Stimulated activated naive B cell treated with anti-CD40 and anti-IgM and Interleukin-4, amounts not matched to agents 10 μg/mL and 1 μg/mL and 100 μg/mL, for 72 hours (primary cell): Measurements from ENCODE around the gene ABCB4.
A peak's percentile ranks its signal among the peaks of the same experiment; 100 is the strongest.

Experiments
- ATAC-seq, 2 donors: fragments of 150-1000 bp; cut with Tn5 transposase; replicated peaks; 2 replicates each; pipeline ENCODE4 v1.10.0; 2021; ENCODE audit warnings: moderate library complexity in 1 of 2
- DNase-seq: peaks from one replicate; pipeline ENCODE4 v3.0.0; 2021
- H3K27ac Mint-ChIP-seq: one replicate; pipeline ENCODE4 v1.8.0; 2022; ENCODE audit warnings: mild to moderate bottlenecking, mixed read lengths
- H3K27me3 Mint-ChIP-seq, 2 donors: one replicate each; pipeline ENCODE4 v1.8.0; 2022; ENCODE audit warnings: mixed read lengths in 2 of 2
- H3K36me3 Mint-ChIP-seq, 2 donors: one replicate each; pipeline ENCODE4 v1.8.0; 2022; ENCODE audit warnings: mixed read lengths in 2 of 2, mild to moderate bottlenecking in 1 of 2
- H3K4me1 Mint-ChIP-seq, 2 donors: one replicate each; pipeline ENCODE4 v1.8.0; 2022; ENCODE audit warnings: mixed read lengths in 2 of 2, mild to moderate bottlenecking in 1 of 2
- H3K4me3 Mint-ChIP-seq, 2 donors: one replicate each; pipeline ENCODE4 v1.8.0; 2022; ENCODE audit warnings: mild to moderate bottlenecking in 2 of 2, mixed read lengths in 2 of 2, moderate library complexity in 1 of 2
- H3K9me3 Mint-ChIP-seq, 2 donors: one replicate each; pipeline ENCODE4 v1.8.0; 2022; ENCODE audit warnings: mixed read lengths in 2 of 2, mild to moderate bottlenecking in 1 of 2

ABCB4 gene

DNA sequence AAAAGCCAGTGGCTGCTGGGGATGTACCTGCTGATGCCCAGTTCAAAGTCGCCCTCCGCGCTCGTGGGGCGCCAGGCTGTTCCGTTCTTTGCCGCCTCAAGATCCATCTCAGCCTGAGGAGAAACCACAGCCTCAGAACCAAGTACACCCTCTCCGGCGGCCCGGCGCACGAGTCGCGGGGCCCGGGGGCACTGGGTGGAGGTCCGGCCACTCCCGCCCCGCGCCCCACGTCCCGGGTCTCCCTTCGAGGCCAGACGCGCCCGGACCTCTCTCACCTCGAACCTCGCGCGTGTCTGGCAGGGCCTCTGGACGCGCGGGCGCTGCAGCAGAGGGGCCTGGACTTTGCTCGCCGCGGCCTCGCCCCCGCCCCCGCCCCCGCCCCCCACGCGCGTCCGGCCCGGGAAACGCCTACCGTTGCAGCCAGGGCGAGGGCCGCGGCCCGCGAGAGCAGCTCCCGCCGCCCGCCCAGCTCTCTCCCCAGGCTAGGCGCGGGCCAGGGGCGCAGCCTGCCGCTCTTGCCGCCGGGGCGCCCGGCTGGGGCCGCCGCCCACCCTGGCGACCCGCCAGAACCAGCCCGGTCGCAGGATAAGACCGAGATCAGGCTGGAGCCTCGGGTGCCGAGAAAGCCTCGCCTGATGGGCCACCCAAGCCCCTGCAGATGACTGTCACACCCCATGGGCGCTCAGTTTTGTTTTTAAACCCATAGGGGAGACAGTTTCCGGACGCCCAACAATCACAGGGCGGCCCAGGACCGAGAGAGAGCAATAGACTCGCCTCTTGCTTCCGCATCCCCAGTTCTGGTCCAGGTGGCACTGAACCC is at the start of gene ABCB4:
Gene ABCB4, minus strand, starts transcription at position 322 of the 820 bp plus-strand sequence. Its CDS starts 215 bp downstream, at position 107.
- Mint-ChIP-seq H3K27ac (peak within 1 kb of the TSS; percentile 97), H3K36me3 (peaks cover 0 to 9% of the 10 kb centered on the region in 2 donors), H3K4me1 (peaks cover 24 to 27% of the 10 kb centered on the region in 2 donors), H3K4me3 (peak within 1 kb of the TSS; percentile 86 to 87), H3K9me3 (no peaks in the 10 kb centered on the region), H3K27me3 (no peaks in the 10 kb centered on the region)
- DNase-seq: peak; percentile 35
- ATAC-seq: peak; percentile 14 to 15

DNA sequence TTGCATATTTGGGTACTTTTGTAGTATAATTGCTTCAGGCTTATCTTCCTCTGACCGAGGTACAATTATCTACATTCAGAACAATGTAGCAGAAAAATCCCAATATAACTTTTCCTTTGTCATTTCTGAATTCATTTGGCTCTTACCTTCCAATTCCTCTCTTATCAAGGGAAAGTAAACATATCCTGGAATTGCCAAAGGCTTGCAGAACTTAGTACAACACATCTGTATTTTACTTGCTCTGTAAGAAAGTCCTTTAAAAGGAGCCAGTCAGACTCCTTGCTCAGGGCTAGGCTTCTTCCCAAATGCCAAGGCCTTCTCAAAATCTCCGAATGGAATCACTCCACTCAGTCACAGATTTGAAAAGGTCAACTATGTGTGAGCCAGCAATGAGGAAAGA is 43.3 kb upstream of the ABCB4 start:
- Mint-ChIP-seq H3K27ac (no peak overlapping the region), H3K4me1 (no peaks in the 10 kb centered on the region), H3K4me3 (no peak overlapping the region), H3K36me3 (peaks cover 0 to 21% of the 10 kb centered on the region in 2 donors), H3K27me3 (no peaks in the 10 kb centered on the region), H3K9me3 (no peaks in the 10 kb centered on the region)
- DNase-seq (no peak), ATAC-seq (no peak)

DNA sequence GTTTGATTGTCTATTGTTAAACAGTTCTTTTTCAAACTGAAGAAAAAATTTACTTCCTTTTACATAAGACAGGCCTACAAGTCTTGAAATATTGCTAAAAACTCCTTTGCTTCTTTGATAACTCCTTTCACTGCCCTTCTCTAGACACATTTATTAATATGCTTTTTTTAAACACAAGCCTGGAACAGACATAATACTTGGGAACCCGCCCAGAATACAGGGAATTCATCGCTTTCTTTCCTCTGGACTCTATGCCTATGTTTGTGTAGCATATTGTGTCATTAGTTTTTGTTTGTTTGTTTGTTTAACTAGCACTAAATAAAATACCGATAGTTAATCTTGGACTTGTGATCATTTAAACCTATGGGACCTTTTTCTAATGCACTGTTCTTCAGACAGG is 42.4 kb upstream of the ABCB4 start:
- peaks cover 0 to 25% of the 10 kb centered on the region in 2 donors for H3K36me3 Mint-ChIP-seq
- no peaks in the 10 kb centered on the region for H3K27me3 Mint-ChIP-seq
- no peak for ATAC-seq
- no peak overlapping the region for H3K27ac Mint-ChIP-seq
- no peak for DNase-seq
- no peaks in the 10 kb centered on the region for H3K9me3 Mint-ChIP-seq
- no peak overlapping the region for H3K4me3 Mint-ChIP-seq
- no peaks in the 10 kb centered on the region for H3K4me1 Mint-ChIP-seq

DNA sequence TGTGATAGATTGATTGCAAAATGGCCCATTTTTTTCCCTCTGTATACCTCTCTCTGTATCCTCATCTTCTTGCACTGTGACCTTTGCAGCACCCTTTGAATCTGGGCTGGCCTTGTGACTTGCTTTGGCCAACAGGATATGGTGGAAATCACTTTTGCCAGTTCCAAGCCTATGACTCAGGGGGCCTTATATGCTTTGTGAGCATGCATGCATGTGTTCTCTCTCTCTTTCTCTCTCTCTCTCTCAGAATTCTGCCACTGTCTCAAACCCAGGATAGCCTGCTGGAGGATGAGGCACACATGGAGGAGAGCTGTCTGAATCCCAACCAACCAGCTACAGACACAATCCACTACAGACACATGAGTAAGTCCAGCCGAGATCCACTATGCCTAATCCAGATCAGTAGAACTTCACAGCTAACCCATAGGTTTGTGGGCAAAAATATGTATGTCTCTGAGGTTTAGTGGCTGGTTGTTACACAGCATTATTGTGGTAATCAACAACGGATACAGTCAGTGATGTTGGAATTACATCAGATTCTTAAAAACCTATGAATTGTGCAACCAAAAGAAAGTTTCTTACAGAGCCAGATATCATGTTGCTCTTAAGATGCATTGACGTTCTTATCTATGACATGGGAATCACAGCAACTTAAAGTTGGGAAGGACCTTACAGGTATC is 41.8 kb upstream of the ABCB4 start:
- no peak overlapping the region for H3K27ac Mint-ChIP-seq
- no peak overlapping the region for H3K4me3 Mint-ChIP-seq
- no peak for ATAC-seq
- no peaks in the 10 kb centered on the region for H3K27me3 Mint-ChIP-seq
- DNase-seq: no peak
- peaks cover 0 to 25% of the 10 kb centered on the region in 2 donors for H3K36me3 Mint-ChIP-seq
- no peaks in the 10 kb centered on the region for H3K9me3 Mint-ChIP-seq
- H3K4me1 Mint-ChIP-seq: no peaks in the 10 kb centered on the region

DNA sequence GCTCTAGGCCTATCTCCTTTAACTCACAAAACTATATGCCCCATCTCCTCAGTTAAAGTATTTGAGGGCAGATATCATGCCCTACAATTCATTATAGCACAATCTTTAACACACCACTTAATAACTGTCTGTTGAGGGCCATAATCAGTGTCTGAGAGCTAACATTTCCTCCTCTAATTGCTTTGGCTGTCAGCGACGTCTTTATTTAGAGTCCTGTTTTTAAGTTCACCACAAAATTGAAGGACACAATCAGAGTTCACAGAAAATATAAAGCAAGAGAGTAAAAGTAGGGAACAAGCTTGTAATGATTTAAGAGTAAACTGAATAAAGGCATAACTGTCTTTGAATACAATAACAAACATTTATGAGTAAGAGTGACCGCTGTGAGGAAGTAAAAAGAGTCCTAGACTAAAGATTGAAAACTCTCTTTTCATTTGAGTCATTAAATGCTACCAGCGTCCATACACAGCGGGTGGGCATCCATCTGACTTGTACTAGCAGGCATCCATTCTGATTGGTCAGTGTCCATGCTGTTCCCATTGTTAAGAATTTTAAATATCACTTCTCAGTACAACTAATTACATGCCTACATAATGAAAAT is 38.4 kb upstream of the ABCB4 start:
- no peaks in the 10 kb centered on the region for H3K9me3 Mint-ChIP-seq
- no peak overlapping the region for H3K27ac Mint-ChIP-seq
- H3K36me3 Mint-ChIP-seq: peaks cover 3 to 13% of the 10 kb centered on the region in 2 donors
- H3K27me3 Mint-ChIP-seq: no peaks in the 10 kb centered on the region
- DNase-seq (no peak), ATAC-seq (no peak)
- H3K4me3 Mint-ChIP-seq: no peak overlapping the region
- peaks cover 0 to 10% of the 10 kb centered on the region in 2 donors for H3K4me1 Mint-ChIP-seq

DNA sequence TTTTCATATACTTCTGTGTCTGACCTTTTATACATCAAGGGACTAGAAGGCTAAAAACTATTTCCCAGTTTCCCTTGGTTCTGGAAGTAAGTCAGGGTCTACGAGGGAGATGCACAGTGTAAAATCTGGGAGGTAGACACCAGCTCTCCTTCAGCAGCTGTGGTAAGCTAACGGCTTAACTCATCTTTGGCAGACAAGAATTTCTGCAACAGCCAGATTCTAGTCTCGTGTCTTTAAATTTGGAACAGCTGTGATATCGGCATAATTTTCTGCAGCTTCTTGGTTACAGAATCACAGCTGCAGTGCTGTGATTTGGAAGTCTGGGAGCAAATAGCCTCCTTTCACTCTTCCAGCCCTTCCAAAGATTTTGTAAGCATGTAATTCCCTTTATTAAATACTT is 37.4 kb upstream of the ABCB4 start:
- no peaks in the 10 kb centered on the region for H3K27me3 Mint-ChIP-seq
- no peaks in the 10 kb centered on the region for H3K9me3 Mint-ChIP-seq
- H3K4me1 Mint-ChIP-seq: peaks cover 6 to 13% of the 10 kb centered on the region in 2 donors
- no peak for DNase-seq
- H3K36me3 Mint-ChIP-seq: peaks cover 3 to 13% of the 10 kb centered on the region in 2 donors
- no peak overlapping the region for H3K27ac Mint-ChIP-seq
- ATAC-seq: no peak
- no peak overlapping the region for H3K4me3 Mint-ChIP-seq

DNA sequence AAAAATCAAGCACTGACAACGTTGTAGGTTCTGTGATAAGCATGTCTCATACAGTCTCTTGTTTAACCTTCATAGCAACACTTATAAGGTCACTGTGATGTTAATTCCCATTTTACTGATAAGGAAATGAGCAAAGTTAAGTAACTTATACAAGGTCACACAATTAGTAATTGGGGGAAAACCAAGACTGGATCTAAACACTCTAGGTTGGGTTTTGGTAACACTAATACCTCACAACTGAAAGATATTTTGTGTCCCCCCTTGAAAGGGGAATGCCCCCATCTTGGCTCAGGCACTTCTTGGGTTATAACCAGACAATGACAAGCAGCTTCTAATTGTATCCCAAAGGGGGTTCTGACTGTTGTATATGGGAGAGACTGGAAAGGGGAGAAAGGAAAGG is 36.0 kb upstream of the ABCB4 start:
- Mint-ChIP-seq H3K36me3 (peaks cover 3 to 13% of the 10 kb centered on the region in 2 donors), H3K27ac (peak overlapping the region; percentile 11), H3K9me3 (no peaks in the 10 kb centered on the region), H3K4me3 (no peak overlapping the region), H3K4me1 (peaks cover 17 to 20% of the 10 kb centered on the region in 2 donors), H3K27me3 (no peaks in the 10 kb centered on the region)
- ATAC-seq: peak; percentile 65 to 81
- DNase-seq: no peak

DNA sequence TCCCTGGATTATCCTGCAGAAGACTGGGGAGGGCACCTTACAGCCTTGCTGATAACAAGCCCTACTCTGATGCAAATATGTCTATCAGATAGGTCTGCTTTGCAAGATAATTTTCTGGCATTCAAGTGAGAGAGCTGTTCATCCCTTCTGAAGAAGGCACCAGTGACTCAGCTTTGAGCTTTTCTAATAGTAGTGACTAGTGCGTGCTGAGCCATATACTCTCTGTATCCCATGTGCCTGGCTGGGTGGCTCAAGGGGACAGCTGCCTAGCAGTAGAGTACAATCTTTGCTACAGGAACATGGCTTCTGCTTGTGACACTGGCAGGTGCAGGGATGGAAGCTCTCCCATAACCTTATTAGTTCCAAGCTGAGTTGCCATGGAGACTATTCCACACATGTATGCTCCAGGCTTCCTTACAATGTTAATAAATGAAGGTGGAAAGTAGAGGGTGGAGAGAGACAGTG is 35.0 kb upstream of the ABCB4 start:
- H3K27me3 Mint-ChIP-seq: no peaks in the 10 kb centered on the region
- no peak overlapping the region for H3K27ac Mint-ChIP-seq
- no peaks in the 10 kb centered on the region for H3K9me3 Mint-ChIP-seq
- ATAC-seq (no peak), DNase-seq (no peak)
- no peak overlapping the region for H3K4me3 Mint-ChIP-seq
- H3K36me3 Mint-ChIP-seq: peaks cover 3 to 13% of the 10 kb centered on the region in 2 donors
- peaks cover 23 to 26% of the 10 kb centered on the region in 2 donors for H3K4me1 Mint-ChIP-seq

DNA sequence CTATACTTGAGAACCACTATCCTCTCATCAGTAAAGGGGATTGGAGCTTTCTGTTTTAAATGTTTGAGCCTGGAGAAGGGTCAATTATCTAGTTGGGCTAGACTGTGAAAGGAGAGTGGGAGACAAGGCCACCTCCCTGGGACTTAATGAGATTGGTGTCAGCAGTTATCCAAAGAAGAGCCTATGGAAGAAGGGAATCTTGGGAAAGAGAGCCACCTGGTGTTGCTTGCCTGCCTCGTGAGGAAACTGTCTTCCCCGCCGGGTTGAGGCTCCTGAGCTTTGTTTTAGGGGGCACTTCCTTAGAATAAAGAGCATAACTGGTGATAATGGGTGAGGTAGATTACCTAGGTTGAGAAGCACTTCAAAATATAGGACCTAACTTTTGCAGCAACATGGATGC is 32.0 kb upstream of the ABCB4 start:
- Mint-ChIP-seq H3K36me3 (peaks cover 0 to 3% of the 10 kb centered on the region in 2 donors), H3K27me3 (no peaks in the 10 kb centered on the region), H3K4me3 (no peak overlapping the region), H3K9me3 (no peaks in the 10 kb centered on the region), H3K4me1 (peaks cover 23 to 26% of the 10 kb centered on the region in 2 donors), H3K27ac (no peak overlapping the region)
- ATAC-seq (no peak), DNase-seq (no peak)

DNA sequence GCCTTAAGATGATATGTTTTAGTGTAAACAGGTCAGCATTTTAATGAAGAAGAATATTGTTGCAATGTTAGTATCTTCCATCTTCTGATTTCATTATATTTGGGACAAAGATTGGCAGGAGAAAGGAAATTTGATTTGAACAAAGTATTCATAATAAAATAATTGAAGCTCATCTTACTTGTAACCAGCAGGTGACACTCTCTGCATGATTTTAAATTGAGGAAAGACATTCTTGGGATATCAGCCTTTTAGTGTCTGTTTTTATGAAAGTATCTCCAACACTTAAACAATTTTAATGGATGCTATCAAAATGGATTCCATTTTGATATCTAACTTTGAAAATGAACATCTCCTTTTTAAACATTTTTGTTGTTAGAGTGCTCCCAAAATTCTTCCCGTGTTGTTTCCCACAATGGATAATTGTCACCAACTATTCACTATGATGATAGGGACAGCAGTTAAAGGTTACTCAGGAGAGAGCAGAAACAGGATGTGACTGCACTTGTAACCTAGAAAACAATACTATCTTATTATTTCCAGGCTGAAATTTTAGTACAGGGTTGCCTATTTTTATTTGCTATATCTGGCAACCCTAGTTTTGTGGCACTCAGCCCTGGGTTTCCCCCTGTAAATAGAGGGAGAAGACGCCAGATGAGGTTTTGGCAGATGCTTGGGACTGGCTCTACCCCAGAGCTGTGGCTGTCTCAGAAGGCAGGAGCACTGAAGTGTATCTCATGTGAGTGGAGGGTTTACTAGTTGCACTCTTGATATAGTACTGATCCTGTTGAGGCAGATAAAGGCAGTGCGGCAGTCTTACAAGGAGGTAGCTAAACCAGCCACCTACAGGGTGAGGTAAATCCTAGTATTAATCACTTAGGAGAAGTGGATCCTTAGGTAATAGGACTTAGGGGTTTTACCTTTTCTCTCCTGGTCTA is 31.0 kb upstream of the ABCB4 start:
- ATAC-seq (peak; percentile 44 to 51), DNase-seq (no peak)
- H3K27me3 Mint-ChIP-seq: no peaks in the 10 kb centered on the region
- H3K4me1 Mint-ChIP-seq: peaks cover 21 to 26% of the 10 kb centered on the region in 2 donors
- peaks cover 0 to 3% of the 10 kb centered on the region in 2 donors for H3K36me3 Mint-ChIP-seq
- peak overlapping the region; percentile 33 for H3K27ac Mint-ChIP-seq
- no peak overlapping the region for H3K4me3 Mint-ChIP-seq
- no peaks in the 10 kb centered on the region for H3K9me3 Mint-ChIP-seq

DNA sequence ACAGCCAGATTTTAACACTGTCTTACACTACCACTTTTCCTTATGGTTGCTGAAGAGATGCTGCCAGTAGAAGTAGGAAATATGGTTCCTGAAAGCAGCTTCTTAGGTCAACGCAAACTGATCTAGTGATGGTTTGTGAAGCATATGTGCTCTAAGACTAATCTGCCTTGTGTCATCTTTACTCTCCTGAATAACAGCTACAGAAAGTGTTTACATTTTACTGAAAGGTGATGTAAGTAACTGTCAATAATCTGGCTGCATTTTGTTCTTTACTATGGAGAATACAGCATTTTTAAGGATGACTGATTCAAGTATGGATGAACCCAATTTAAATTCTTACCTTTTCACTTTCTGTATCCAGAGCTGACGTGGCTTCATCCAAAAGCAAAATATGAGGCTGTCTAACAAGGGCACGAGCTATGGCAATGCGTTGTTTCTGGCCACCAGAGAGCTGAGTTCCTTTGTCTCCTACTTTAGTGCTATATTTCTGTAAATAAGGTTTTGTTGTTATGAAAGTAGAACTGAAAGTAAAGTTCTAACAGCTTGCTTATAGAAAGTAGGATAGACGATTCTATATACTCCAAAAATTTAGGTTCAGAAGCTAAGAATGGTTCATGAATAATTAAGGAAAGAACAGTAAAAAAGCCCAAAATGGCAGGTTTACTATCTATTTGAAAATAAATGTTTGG is 30.2 kb upstream of the ABCB4 start:
- peaks cover 0 to 2% of the 10 kb centered on the region in 2 donors for H3K36me3 Mint-ChIP-seq
- no peak overlapping the region for H3K4me3 Mint-ChIP-seq
- peaks cover 0 to 2% of the 10 kb centered on the region in 2 donors for H3K9me3 Mint-ChIP-seq
- no peak for DNase-seq
- H3K27me3 Mint-ChIP-seq: no peaks in the 10 kb centered on the region
- peaks cover 25 to 31% of the 10 kb centered on the region in 2 donors for H3K4me1 Mint-ChIP-seq
- no peak overlapping the region for H3K27ac Mint-ChIP-seq
- no peak for ATAC-seq

DNA sequence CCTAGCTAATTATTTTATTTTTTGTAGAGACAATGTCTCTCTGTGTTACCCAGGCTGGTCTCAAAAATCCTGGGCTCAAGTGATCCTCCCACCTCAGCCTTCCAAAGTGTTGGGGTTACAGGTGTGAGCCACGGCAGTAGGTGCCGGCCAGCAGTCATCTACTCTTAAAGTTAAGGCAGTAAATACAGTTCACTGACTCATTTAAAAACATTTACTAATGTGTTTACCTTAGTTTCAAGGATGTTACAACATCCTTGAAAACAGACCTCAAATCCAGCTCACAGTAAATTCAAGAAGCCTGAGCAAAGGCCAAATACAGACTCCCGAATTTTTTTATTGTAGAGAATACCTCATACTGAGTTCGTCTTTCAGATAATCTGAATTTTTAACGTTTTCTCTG is 29.6 kb upstream of the ABCB4 start:
- Mint-ChIP-seq H3K4me3 (no peak overlapping the region), H3K36me3 (no peaks in the 10 kb centered on the region), H3K27ac (no peak overlapping the region), H3K9me3 (peaks cover 0 to 2% of the 10 kb centered on the region in 2 donors), H3K27me3 (no peaks in the 10 kb centered on the region), H3K4me1 (peaks cover 26 to 37% of the 10 kb centered on the region in 2 donors)
- DNase-seq: no peak
- no peak for ATAC-seq

DNA sequence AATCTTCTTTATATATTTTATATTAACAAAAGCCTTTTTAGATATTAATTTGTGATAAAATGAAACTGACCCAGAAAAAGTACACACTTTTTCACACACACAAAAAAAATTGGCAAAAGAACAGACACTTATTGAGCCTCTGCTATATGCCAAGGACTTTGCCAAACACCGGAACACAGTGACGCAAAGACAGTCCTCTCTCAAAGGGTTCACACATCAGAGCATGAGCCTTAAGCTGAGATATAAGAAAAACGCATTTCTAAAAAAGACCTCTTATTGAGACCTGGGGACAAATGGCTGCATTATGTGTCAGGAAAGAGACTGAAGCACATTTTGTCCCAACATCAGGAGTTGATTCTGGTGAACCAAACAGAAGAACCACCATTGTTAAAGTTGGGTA is 24.0 kb upstream of the ABCB4 start:
- H3K9me3 Mint-ChIP-seq: peaks cover under 1 to 2% of the 10 kb centered on the region in 2 donors
- no peaks in the 10 kb centered on the region for H3K27me3 Mint-ChIP-seq
- DNase-seq (no peak), ATAC-seq (no peak)
- H3K4me3 Mint-ChIP-seq: no peak overlapping the region
- H3K4me1 Mint-ChIP-seq: peaks cover 22 to 35% of the 10 kb centered on the region in 2 donors
- H3K36me3 Mint-ChIP-seq: peaks cover 0 to 1% of the 10 kb centered on the region in 2 donors
- no peak overlapping the region for H3K27ac Mint-ChIP-seq
